Measurements from ENCODE around the gene EXOC7. TPM values are rescaled to one million over a fixed set of nuclear protein-coding genes. Genes with fewer than 3 reads are reported as not detected.

EXOC7 gene
- total RNA-seq, 2 experiments from 2014 or later, result 88.1 to 90.6 TPM

DNA sequence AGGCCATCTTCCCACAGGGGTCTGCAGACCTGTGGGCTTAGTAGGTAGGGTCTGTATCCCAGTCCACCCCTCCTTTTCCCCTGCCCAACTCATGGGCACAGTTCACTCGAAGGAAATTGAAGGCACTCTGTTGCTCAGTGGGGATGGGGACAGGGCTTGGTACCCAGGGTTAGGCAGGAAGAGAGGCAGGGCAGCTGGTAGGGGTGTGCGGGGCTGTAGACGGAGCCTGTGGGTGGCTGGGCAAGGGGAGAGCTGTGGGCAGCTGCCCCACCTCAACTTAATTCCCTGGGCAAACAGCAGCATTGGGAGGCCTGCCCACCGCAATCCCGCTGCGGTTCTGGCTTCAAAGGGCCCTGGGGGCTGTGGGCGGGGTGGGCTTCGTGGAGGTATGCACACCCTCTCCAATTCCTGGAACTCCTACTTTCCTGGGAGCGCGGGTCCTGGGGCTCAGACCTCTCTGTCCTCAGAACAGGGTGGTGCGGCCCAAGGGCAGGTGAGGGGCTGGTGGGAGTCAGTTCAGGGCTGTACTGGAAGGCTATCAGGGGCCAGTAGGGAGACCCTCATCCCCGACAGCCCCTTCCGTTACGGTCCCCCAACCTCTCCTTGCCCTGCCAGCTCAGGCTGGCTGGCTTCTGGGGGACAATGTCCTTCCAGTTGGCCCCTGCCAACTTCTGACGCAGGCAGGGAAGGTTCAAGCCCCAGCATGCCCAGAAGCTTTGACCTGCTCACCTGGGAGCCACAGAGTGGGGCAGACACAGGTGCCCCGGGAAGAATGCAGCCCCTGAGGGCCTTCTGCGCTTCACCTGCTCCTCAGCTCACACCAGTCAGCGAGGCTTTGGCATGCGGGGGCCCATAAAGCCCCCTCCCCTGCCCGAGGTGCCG, 28.3 kb upstream of the EXOC7 start:
- no peaks in the 10 kb centered on the region for H3K36me3 ChIP-seq (ENCODE audit: insufficient read depth, low read length)
- no peaks in the 10 kb centered on the region for H3K9me3 ChIP-seq (ENCODE audit: control insufficient read depth in 1 of 2, insufficient read depth in 1 of 2, low read length in 2 of 2)
- Mint-ChIP-seq H3K4me1 (ENCODE audit: low read depth) (peaks cover 18% of the 10 kb centered on the region), H3K4me3 (no peak overlapping the region), H3K36me3 (ENCODE audit: low read depth) (no peaks in the 10 kb centered on the region), H3K27ac (no peak overlapping the region), H3K9me3 (no peaks in the 10 kb centered on the region), H3K27me3 (no peaks in the 10 kb centered on the region)
- peaks cover 23% of the 10 kb centered on the region for H3K4me1 ChIP-seq (ENCODE audit: insufficient read depth, low read length)
- TF ChIP-seq, protein P1, sequence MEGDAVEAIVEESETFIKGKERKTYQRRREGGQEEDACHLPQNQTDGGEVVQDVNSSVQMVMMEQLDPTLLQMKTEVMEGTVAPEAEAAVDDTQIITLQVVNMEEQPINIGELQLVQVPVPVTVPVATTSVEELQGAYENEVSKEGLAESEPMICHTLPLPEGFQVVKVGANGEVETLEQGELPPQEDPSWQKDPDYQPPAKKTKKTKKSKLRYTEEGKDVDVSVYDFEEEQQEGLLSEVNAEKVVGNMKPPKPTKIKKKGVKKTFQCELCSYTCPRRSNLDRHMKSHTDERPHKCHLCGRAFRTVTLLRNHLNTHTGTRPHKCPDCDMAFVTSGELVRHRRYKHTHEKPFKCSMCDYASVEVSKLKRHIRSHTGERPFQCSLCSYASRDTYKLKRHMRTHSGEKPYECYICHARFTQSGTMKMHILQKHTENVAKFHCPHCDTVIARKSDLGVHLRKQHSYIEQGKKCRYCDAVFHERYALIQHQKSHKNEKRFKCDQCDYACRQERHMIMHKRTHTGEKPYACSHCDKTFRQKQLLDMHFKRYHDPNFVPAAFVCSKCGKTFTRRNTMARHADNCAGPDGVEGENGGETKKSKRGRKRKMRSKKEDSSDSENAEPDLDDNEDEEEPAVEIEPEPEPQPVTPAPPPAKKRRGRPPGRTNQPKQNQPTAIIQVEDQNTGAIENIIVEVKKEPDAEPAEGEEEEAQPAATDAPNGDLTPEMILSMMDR (IDR thresholded peaks at IDR 0.05), result no peak
- ATAC-seq (ENCODE audit: poor library complexity) (no peak), DNase-seq (peak in 1 of 14 experiments; percentile 8)
- ChIA-PET CTCF (no interaction called here), POLR2A (interaction anchor here (0.7 to 2.0 kb wide), 3 partner anchors 14 to 133 kb away, joined by 3 to 6 read pairs (median 6); no protein-coding TSS in a partner anchor)
- no peaks in the 10 kb centered on the region for H3K27me3 ChIP-seq (ENCODE audit: control insufficient read depth in 1 of 2, insufficient read depth in 2 of 2, low read length in 2 of 2)
- H3K27ac ChIP-seq (ENCODE audit: low read depth in 1 of 2, low read length in 2 of 2), result no peak overlapping the region
- H3K4me3 ChIP-seq (ENCODE audit: low read length), result no peak overlapping the region
- intact Hi-C loops (cut with DNase I, micrococcal nuclease), result no loop called here

DNA sequence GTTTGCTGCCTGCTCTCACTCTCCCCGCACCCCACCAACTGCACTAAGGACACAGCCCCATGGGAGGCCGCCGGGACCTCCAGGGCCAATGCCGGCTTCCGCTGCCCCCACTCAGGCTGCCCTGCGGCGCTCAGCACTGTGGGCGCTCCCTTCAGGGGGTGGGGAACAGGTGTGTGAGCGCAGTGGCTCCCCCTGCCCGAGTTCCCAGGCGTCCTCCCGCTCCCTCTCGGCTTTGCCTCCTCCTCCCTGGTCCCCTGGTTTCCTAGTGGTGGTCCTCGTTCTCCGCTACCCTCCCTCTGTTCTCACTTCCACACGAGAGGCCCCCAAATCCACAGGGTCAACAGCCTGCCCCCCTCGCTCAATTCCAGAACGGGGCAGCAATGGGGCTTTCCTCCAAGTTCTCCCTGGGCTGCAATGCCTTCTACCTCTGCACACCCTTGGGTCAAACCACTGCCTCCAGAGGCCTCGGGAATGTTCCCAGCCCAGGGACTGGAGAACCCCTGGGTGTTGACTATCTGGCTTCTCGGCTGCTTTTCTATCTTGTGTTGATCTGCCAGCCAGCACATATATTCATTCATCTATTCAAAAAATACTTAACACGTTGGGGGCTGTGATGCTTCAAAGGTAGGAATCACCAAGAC, 27.6 kb upstream of the EXOC7 start:
- ATAC-seq (ENCODE audit: poor library complexity), result no peak
- H3K27ac Mint-ChIP-seq, result no peak overlapping the region

DNA sequence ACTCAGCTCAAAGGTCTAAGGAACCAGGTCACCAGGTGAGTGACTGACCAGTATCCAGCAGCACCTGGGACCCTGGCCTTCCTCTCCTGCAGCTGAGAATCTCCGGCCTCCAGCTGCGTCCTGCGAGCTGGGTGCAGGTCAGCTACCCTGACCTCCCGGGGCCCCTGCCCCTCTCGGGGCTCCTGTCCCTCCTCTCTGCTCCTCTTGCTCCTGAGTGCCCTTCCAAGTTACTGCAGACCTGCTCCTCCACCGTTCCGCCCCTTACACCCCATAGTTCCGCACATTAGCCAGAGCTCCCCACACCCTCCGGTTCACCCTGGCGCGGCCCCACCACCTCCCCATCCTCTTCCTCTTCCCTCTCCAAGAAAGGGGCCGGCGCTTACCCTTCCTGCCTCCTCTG, 26.9 kb upstream of the EXOC7 start:
- no peaks in the 10 kb centered on the region for H3K9me3 ChIP-seq (ENCODE audit: control insufficient read depth in 1 of 2, insufficient read depth in 1 of 2, low read length in 2 of 2)
- ATAC-seq (ENCODE audit: poor library complexity), result no peak
- CTCF ChIA-PET, result interaction anchor here (0.8 kb wide), 1 partner anchor 11 kb away, joined by 3 read pairs; the partner anchor contains the start of gene FOXJ1
- POLR2A ChIA-PET, result interaction anchor here (1.3 kb wide), 1 partner anchor 134 kb away, joined by 3 read pairs; no protein-coding TSS in a partner anchor
- Mint-ChIP-seq H3K4me1 (ENCODE audit: low read depth) (peaks cover 29% of the 10 kb centered on the region), H3K36me3 (ENCODE audit: low read depth) (no peaks in the 10 kb centered on the region), H3K4me3 (no peak overlapping the region), H3K27ac (no peak overlapping the region), H3K9me3 (no peaks in the 10 kb centered on the region), H3K27me3 (no peaks in the 10 kb centered on the region)
- no peaks in the 10 kb centered on the region for H3K27me3 ChIP-seq (ENCODE audit: control insufficient read depth in 1 of 2, insufficient read depth in 2 of 2, low read length in 2 of 2)
- no peak for DNase-seq
- peaks cover 23% of the 10 kb centered on the region for H3K4me1 ChIP-seq (ENCODE audit: insufficient read depth, low read length)
- intact Hi-C loops (cut with DNase I, micrococcal nuclease), result no loop called here
- TF ChIP-seq, protein P1 (IDR thresholded peaks at IDR 0.05), result no peak
- no peak overlapping the region for H3K27ac ChIP-seq (ENCODE audit: low read depth in 1 of 2, low read length in 2 of 2)
- H3K36me3 ChIP-seq (ENCODE audit: insufficient read depth, low read length), result no peaks in the 10 kb centered on the region
- no peak overlapping the region for H3K4me3 ChIP-seq (ENCODE audit: low read length)

More for the DNA sequence above, 27.6 kb upstream of the EXOC7 start:
- ChIA-PET POLR2A (no interaction called here), CTCF (interaction anchor here (0.8 kb wide), 1 partner anchor 10 kb away, joined by 3 read pairs; the partner anchor contains the start of gene FOXJ1)
- Mint-ChIP-seq H3K9me3 (no peaks in the 10 kb centered on the region), H3K27me3 (no peaks in the 10 kb centered on the region), H3K4me1 (ENCODE audit: low read depth) (peaks cover 26% of the 10 kb centered on the region), H3K36me3 (ENCODE audit: low read depth) (no peaks in the 10 kb centered on the region), H3K4me3 (no peak overlapping the region)
- Histone ChIP-seq H3K4me1 (ENCODE audit: insufficient read depth, low read length) (peaks cover 28% of the 10 kb centered on the region), H3K4me3 (ENCODE audit: low read length) (no peak overlapping the region), H3K27ac (ENCODE audit: low read depth in 1 of 2, low read length in 2 of 2) (no peak overlapping the region), H3K9me3 (ENCODE audit: control insufficient read depth in 1 of 2, insufficient read depth in 1 of 2, low read length in 2 of 2) (no peaks in the 10 kb centered on the region), H3K36me3 (ENCODE audit: insufficient read depth, low read length) (no peaks in the 10 kb centered on the region), H3K27me3 (ENCODE audit: control insufficient read depth in 1 of 2, insufficient read depth in 2 of 2, low read length in 2 of 2) (no peaks in the 10 kb centered on the region)
- TF ChIP-seq, protein P1 (IDR thresholded peaks at IDR 0.05), result no peak
- intact Hi-C loops (cut with DNase I, micrococcal nuclease), result no loop called here
- no peak for DNase-seq
